ENCODE results near the gene MTMR2. TPM values are rescaled to one million over a fixed set of nuclear protein-coding genes. Genes with fewer than 3 reads are reported as not detected.

MTMR2 gene
- total and polyA plus RNA-seq, 10 of the 15 experiments (the other 5 are each of a cell fraction or from before 2014, with no cell fraction given): 7.6 to 46.6 (median 22.5) TPM

DNA sequence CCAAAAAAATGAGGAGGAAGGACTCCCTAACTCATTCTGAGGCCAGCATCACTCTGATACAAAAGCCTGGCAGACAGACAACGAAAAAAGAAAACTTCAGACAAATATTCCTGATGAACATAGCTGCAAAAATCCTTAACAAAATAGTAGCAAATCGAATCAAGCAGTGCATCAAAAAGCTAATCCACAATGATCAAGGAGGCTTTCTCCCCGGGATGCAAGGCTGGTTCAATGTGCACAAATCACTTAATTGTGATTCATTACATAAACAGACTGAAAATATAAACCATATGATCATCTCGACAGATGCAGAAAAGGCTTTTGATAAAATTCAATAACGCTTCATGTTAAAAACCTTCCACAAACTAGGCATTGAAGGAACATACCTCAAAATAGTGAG is 16.4 kb downstream of the MTMR2 start:
- no peak overlapping the region for H2AFZ ChIP-seq (ENCODE audit: control insufficient read depth, low read depth, low read length)
- RAD21 ChIA-PET (ENCODE audit: unreplicated experiment): no interaction called here
- H3K27ac ChIP-seq (ENCODE audit: control insufficient read depth, insufficient read depth): no peak overlapping the region
- POLR2A ChIA-PET: no interaction called here
- no peaks in the 10 kb centered on the region; the same call in none of the 2 replicates for H3K79me2 ChIP-seq (ENCODE audit: control insufficient read depth, insufficient read depth, low read length)
- no peaks in the 10 kb centered on the region for H3K4me1 ChIP-seq (ENCODE audit: control insufficient read depth, insufficient read depth, low read length)
- SMC1A ChIA-PET (ENCODE audit: uncharacterized antibody, unreplicated experiment): interaction anchor here (0.9 to 1.2 kb wide), 3 partner anchors 14 to 74 kb away, joined by 3 read pairs; no protein-coding TSS in a partner anchor
- H3K27me3 ChIP-seq (replicated peaks in 1 of 2; ENCODE audit: control insufficient read depth in 2 of 2, insufficient read depth in 2 of 2, low read length in 1 of 2): no peaks in the 10 kb centered on the region
- H3K9me3 ChIP-seq (replicated peaks; ENCODE audit: control insufficient read depth, insufficient read depth, low read length): no peaks in the 10 kb centered on the region
- TF ChIP-seq BRCA1 (IDR thresholded peaks at IDR 0.05; ENCODE audit: low read depth, low read length) (no peak), MTA3 (IDR thresholded peaks at IDR 0.05; ENCODE audit: borderline replicate concordance, low read length) (no peak), NBN (IDR thresholded peaks at IDR 0.05) (no peak), TCF12 (IDR thresholded peaks at IDR 0.05; ENCODE audit: low read depth, low read length) (no peak), ZNF24 (IDR thresholded peaks at IDR 0.05) (no peak), IKZF2 (IDR thresholded peaks at IDR 0.05) (no peak), RFX5 (IDR thresholded peaks at IDR 0.05; ENCODE audit: low read depth, low read length) (no peak), ZBED1 (IDR thresholded peaks at IDR 0.05; ENCODE audit: borderline replicate concordance) (no peak), SIN3A (IDR thresholded peaks at IDR 0.05; ENCODE audit: low read depth, low read length) (no peak), TCF3 (IDR thresholded peaks at IDR 0.05; ENCODE audit: borderline replicate concordance, insufficient read depth, low read depth, low read length) (no peak), ESRRA (IDR thresholded peaks at IDR 0.05; ENCODE audit: low read length) (no peak), ATF7 (IDR thresholded peaks at IDR 0.05; ENCODE audit: low read depth) (no peak), NFYB (IDR thresholded peaks at IDR 0.05; ENCODE audit: insufficient read depth, low read depth, low read length) (no peak), CREB1 (IDR thresholded peaks at IDR 0.05; ENCODE audit: low read depth) (no peak), MYC (IDR thresholded peaks at IDR 0.05; ENCODE audit: insufficient read depth, insufficient read length, insufficient replicate concordance, low read length, severe bottlenecking) (no peak), KAT2A (conservative IDR thresholded peaks at IDR 0.05; ENCODE audit: control insufficient read depth, low read depth, low read length) (no peak), POLR2AphosphoS5 (IDR thresholded peaks at IDR 0.05; ENCODE audit: low read length) (no peak)
- TF ChIP-seq, protein P1, sequence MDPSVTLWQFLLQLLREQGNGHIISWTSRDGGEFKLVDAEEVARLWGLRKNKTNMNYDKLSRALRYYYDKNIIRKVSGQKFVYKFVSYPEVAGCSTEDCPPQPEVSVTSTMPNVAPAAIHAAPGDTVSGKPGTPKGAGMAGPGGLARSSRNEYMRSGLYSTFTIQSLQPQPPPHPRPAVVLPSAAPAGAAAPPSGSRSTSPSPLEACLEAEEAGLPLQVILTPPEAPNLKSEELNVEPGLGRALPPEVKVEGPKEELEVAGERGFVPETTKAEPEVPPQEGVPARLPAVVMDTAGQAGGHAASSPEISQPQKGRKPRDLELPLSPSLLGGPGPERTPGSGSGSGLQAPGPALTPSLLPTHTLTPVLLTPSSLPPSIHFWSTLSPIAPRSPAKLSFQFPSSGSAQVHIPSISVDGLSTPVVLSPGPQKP (IDR thresholded peaks at IDR 0.05; ENCODE audit: low read depth, low read length): no peak
- TF ChIP-seq, protein P2, sequence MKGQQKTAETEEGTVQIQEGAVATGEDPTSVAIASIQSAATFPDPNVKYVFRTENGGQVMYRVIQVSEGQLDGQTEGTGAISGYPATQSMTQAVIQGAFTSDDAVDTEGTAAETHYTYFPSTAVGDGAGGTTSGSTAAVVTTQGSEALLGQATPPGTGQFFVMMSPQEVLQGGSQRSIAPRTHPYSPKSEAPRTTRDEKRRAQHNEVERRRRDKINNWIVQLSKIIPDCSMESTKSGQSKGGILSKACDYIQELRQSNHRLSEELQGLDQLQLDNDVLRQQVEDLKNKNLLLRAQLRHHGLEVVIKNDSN (IDR thresholded peaks at IDR 0.05; ENCODE audit: borderline replicate concordance, extremely low read length, insufficient read depth, low read depth, low read length): no peak
- TF ChIP-seq, protein P3, sequence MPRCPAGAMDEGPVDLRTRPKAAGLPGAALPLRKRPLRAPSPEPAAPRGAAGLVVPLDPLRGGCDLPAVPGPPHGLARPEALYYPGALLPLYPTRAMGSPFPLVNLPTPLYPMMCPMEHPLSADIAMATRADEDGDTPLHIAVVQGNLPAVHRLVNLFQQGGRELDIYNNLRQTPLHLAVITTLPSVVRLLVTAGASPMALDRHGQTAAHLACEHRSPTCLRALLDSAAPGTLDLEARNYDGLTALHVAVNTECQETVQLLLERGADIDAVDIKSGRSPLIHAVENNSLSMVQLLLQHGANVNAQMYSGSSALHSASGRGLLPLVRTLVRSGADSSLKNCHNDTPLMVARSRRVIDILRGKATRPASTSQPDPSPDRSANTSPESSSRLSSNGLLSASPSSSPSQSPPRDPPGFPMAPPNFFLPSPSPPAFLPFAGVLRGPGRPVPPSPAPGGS (IDR thresholded peaks at IDR 0.05; ENCODE audit: borderline replicate concordance, insufficient read depth, low read depth, low read length, poor library complexity, severe bottlenecking): no peak
- H3K4me2 ChIP-seq (ENCODE audit: control insufficient read depth, insufficient read depth): no peak overlapping the region
- no peaks in the 10 kb centered on the region for H3K36me3 ChIP-seq (ENCODE audit: control insufficient read depth in 2 of 2, insufficient read depth in 2 of 2, low read length in 1 of 2)
- WGBS (ENCODE audit: insufficient coverage, insufficient replicate concordance, low lambda C conversion rate, missing lambda C conversion rate): 96% methylated on average over 5 of the region's 5 CpGs
- intact Hi-C loops (cut with micrococcal nuclease; ENCODE audit: unreplicated experiment) (no loop called here), in situ Hi-C loops (cut with MboI) (no loop called here)
- H3K4me3 ChIP-seq: no peak overlapping the region
- DNase-seq (ENCODE audit: low read depth, low spot score) (no peak), FAIRE-seq (no peak), ATAC-seq (no peak)
- H3K9ac ChIP-seq (ENCODE audit: control insufficient read depth, insufficient read depth, low read length): no peak overlapping the region
- BruUV-seq (replicated peaks): no TSS peak
- CTCF ChIA-PET: no interaction called here
- no peaks in the 10 kb centered on the region for H4K20me1 ChIP-seq (ENCODE audit: control insufficient read depth, insufficient read depth)
